ENCODE data around the gene SIRT7.

SIRT7 gene

DNA sequence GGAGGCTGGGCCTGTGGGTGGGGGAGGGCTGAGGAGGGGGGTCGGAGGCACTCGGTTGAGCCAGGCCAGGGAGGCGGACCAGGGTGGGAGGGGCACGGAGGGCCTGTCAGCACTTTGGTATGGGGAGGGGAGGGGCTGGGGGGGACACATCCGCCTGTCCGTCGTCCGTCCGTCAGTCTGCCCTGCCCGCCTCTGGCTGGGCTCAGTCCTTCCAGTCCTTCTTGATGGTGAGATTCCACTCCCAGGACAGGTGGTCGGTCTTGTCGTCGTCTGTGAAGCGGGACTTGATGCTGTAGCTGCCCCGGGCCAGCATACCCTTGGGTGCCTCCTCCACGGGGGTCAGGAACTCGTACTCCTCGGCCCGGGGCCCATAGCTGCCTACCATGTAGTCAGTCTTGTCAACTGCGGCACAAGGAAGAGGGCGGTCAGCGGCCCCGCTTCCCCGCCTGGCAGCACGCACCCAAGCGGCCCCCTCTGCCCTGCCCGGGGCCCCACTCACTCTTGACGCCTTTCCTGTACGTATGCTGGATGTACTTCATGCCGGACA is 49.2 kb downstream of the SIRT7 start:
- H3K4me3 ChIP-seq (ENCODE audit: low read depth, low read length), result peak overlapping the region; percentile 99

DNA sequence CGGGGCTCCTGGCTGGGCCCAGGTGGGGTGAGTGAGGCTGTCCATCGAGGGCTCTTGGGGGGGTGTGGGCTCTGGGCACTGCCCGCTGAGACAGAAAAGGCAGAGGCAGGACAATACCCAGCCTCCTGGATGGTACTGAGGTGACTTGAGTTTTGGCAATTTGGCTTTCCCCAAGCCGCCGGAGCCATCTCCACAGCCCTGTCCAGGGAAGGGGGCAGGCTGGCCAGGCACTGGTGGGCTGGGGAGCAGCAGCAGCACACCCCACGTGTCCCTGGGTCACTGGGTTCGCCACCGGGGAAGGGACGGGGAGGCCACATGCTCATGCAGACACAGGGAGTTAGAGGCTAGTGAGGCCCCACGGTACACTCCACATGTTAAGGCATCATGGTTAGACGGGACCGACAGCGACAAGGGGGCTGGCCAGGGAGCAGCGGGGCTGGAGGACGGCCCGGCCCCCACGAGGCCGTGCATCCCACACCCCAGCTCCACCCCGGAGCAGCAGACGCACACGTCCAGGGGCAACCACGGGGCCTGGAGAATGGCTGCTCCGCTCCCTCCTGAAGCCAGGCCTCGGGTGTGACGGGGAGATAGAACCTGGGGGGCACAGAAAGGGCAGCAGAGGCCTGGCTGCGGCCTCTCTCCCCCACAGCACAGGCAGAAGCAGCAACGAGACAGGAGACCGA is 49.8 kb downstream of the SIRT7 start:
- no peak overlapping the region for H3K4me3 ChIP-seq (ENCODE audit: low read depth, low read length)
- no peak for DNase-seq (ENCODE audit: low read depth)
- TF ChIP-seq, protein P1, sequence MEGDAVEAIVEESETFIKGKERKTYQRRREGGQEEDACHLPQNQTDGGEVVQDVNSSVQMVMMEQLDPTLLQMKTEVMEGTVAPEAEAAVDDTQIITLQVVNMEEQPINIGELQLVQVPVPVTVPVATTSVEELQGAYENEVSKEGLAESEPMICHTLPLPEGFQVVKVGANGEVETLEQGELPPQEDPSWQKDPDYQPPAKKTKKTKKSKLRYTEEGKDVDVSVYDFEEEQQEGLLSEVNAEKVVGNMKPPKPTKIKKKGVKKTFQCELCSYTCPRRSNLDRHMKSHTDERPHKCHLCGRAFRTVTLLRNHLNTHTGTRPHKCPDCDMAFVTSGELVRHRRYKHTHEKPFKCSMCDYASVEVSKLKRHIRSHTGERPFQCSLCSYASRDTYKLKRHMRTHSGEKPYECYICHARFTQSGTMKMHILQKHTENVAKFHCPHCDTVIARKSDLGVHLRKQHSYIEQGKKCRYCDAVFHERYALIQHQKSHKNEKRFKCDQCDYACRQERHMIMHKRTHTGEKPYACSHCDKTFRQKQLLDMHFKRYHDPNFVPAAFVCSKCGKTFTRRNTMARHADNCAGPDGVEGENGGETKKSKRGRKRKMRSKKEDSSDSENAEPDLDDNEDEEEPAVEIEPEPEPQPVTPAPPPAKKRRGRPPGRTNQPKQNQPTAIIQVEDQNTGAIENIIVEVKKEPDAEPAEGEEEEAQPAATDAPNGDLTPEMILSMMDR (IDR thresholded peaks at IDR 0.05; ENCODE audit: low read depth, low read length, missing control alignments), result no peak

More for the DNA sequence above, 49.2 kb downstream of the SIRT7 start:
- TF ChIP-seq, protein P1 (IDR thresholded peaks at IDR 0.05; ENCODE audit: low read depth, low read length, missing control alignments), result no peak
- no peak for DNase-seq (ENCODE audit: low read depth)

DNA sequence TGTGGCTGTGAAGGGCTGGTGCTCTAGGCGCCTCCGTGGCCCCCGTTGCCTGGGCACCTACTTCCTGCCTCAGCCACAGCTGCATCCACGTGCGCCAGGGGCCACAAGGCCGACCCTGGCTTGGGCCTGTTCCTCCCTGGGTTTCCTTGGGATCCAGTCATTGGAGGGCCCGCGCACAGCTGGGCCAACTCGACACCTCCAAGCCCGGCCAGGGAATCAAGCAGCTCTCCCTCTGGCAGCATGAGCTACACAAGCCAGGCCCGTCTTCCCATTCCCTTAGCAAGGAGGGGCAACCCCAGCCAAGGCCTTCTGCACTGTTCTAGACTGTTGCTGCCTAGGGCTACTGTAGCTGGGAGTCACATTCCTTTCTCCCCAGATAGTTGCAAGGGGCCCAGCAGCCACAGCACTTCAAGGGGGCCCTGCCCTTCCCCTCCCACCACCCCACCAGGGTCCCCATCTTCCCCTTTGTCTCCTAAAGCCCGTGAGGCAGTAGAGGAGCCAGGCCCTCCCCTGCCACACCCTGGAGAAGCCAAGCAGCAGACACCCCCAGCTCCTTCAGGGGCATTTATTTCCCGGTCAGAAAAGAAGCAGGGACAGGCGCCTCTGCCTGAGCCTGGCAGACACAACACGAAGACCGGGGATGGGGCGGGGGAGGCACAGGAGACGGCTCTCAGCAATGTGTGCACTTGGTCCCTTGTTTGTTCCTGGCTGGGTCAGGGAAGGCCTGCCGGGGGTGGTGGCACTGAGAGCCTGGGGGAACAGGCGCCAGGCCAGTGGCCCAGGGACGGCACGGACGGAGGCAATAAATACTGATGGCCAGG is 50.6 kb downstream of the SIRT7 start:
- TF ChIP-seq, protein P1 (IDR thresholded peaks at IDR 0.05; ENCODE audit: low read depth, low read length, missing control alignments), result no peak
- H3K4me3 ChIP-seq (ENCODE audit: low read depth, low read length), result no peak overlapping the region
- no peak for DNase-seq (ENCODE audit: low read depth)

DNA sequence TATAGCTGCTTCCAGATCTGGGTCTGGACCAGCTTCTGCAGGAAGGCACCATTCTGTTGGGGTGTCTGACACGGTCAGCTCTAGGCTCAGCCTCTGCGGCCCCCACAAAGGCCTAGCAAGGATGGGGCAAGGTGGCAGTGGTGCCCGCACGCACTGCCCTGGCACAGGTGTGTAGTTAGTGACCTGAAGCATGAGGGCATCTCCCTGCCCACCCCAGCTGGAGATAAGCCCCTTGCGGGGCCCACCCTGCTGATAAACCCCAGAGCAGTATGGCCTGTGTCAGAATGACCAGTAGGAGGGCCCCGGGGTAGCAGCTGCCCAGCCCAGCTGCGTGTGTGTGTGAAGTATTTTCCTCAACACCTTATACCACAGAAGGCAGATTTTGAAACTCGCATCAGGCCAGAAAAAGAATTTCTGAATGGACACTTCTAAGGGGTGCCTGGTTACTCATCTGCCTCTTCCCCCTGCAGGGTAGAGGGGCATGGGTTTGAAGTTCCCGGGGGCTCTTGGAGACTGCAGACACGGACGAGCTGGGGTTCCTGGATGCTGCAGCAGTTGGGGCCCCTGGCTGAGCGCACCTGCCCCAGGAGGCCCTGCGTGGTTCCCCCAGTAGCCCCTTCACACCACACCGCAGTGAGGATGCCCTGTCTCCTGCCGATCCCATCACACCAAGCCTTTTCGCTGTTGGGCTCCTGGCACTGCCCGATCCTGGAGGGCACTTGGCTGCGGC is 51.4 kb downstream of the SIRT7 start:
- no peak overlapping the region for H3K4me3 ChIP-seq (ENCODE audit: low read depth, low read length)
- TF ChIP-seq, protein P1 (IDR thresholded peaks at IDR 0.05; ENCODE audit: low read depth, low read length, missing control alignments), result no peak
- no peak for DNase-seq (ENCODE audit: low read depth)

DNA sequence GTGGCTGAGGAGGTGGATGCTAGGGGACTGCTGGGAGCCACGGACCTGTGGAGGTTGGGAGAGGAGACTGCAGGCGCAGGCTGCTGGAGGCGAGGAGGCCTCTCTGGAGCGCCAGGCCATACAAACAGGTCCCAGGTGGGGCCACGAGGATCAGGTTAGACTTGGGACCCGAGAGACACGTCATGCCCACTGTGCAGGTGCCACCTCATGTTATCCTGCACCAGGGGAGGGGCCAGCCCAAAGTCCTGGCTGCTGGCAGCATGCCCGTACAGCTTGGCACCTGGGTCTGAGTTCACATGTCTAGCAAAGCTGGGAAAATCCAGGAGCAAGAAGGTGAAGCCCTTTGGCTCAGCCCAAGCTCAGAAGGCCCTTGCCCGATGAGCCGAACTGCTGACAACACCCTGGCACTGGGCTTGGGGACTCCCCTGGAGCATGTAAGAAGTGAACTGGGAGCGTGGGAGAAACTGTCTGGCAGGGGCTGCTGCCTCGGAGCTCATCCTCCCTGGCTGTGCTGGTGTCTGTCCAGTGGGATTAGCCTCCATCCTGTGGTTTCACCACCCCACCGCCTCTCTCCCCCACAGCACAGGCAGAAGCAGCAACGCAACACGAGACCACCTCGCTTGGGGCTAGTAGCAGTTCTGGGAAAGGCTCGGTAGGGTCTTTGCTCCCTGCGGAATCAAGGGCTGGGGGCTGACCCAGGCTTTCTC is 52.1 kb downstream of the SIRT7 start:
- DNase-seq (ENCODE audit: low read depth), result no peak
- TF ChIP-seq, protein P1 (IDR thresholded peaks at IDR 0.05; ENCODE audit: low read depth, low read length, missing control alignments), result no peak
- no peak overlapping the region for H3K4me3 ChIP-seq (ENCODE audit: low read depth, low read length)

DNA sequence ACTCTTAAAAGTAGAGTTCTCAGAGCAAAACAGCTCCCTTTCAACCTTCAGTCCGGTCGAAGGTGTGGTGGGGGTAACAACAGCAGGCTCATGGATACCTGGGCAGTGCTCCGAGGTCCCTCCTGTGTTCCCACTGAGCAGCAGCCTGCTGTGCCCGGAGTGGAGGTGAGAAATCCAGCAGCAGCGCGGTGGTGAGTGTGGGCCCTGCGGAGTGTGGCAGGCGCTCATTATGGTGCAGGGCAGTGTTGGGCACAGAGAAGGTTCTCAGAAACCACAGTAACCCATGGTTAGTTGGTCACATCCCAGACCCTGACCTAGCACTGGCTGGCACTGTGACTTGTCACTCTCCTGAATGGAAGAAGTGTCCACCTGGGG is 52.6 kb downstream of the SIRT7 start:
- TF ChIP-seq, protein P1 (IDR thresholded peaks at IDR 0.05; ENCODE audit: low read depth, low read length, missing control alignments), result no peak
- no peak for DNase-seq (ENCODE audit: low read depth)
- no peak overlapping the region for H3K4me3 ChIP-seq (ENCODE audit: low read depth, low read length)

All from GM12864 (cell line).